ENCODE data around the gene KANTR.

DNA sequence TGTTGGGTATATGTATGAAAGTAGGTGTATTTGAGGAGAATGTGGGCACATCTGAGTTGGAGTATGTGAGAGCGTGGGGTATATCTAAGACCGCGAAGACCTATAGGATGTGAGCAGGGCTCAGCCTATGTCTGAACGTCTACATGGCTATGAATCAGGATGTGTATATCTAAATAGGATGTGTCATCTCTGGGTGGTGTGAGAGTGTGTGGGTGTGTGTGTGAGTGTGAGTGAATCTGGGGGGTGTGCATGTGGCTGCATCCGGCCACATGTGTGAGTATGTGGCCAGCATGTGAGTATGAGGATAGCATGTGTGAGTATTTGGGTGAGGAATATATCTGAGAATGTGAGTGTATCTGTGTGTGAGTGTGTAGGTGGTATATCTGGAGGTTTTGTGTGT lies 37.6 kb upstream of the KANTR start:
- TF ChIP-seq, protein P1, sequence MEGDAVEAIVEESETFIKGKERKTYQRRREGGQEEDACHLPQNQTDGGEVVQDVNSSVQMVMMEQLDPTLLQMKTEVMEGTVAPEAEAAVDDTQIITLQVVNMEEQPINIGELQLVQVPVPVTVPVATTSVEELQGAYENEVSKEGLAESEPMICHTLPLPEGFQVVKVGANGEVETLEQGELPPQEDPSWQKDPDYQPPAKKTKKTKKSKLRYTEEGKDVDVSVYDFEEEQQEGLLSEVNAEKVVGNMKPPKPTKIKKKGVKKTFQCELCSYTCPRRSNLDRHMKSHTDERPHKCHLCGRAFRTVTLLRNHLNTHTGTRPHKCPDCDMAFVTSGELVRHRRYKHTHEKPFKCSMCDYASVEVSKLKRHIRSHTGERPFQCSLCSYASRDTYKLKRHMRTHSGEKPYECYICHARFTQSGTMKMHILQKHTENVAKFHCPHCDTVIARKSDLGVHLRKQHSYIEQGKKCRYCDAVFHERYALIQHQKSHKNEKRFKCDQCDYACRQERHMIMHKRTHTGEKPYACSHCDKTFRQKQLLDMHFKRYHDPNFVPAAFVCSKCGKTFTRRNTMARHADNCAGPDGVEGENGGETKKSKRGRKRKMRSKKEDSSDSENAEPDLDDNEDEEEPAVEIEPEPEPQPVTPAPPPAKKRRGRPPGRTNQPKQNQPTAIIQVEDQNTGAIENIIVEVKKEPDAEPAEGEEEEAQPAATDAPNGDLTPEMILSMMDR (conservative IDR thresholded peaks at IDR 0.05; ENCODE audit: low read depth, low read length) = no peak
- TF ChIP-seq POLR2A (IDR thresholded peaks at IDR 0.05; ENCODE audit: low read depth, low read length) = no peak
